NOMO-1 (cell line): ENCODE data around the gene CCDC120.

Source experiments
- DNase-seq, 2 experiments: peaks; one replicate each; lab custom pipeline; 2025; ENCODE audit not compliant: unreplicated experiment in 2 of 2; lab: John Stamatoyannopoulos, UW

Gene CCDC120

DNA sequence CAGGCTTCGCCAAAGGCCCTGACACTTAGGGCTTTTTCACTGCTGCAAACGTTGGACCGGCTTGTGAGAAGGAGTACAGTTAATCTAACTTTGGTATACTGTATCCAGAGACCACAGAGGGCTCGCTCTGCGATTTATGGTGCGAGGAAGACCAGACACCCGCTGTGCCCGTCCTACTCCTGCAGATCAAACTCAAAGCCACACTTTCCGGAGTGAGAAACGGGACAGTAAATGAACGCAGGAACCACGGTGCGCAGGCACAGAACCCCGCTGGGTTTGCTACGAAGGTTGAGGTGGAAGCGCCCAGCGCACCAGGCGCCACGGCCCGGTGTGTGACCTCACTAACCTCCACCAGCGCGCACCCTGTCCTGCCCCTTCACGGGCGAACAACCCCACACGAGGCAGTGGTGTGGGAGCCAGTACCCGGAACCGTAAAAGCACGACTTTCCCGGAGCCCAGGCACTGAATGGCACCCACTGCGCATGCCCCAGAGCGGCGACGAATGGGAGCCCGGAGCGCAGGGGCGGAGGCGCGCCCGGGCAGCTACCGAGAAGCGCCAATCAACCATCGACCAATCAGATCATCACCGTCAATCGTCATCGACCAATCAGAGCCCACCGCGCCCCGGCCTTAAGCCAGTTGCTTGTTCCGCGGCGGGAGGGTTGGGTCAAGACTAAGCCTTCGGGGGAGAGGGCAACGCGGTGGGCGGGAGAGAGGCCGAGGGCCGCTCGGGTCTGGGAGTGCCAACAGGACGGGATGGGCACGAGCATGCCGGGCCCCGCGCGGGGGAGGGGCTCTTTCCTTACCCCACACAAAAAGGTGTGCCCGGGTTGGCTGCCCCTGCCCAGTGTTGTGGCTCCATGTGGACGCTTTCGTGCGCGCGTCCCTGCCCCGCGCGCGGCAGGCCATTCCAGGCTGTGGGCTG, 42.2 kb downstream of the CCDC120 start:
- peak; percentile 85 to 87 for DNase-seq

DNA sequence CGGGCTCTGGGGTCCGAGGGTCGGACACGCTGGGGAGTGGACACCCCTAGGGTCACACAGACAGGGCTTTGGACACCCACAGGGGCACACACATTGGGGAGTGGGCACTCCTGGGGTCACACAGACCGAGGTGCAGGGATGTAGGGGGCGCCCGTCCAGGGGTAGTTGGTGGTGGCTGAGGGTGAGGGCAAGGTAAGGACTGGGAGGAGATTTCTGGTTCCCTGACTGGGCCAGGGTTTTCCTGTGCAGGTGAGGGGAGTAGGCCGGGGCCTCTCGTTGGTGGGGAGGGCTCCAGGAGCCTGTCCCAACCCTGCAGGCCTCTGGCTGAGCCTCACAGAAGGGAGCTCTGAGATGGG, 42.8 kb downstream of the CCDC120 start:
- no peak for DNase-seq

DNA sequence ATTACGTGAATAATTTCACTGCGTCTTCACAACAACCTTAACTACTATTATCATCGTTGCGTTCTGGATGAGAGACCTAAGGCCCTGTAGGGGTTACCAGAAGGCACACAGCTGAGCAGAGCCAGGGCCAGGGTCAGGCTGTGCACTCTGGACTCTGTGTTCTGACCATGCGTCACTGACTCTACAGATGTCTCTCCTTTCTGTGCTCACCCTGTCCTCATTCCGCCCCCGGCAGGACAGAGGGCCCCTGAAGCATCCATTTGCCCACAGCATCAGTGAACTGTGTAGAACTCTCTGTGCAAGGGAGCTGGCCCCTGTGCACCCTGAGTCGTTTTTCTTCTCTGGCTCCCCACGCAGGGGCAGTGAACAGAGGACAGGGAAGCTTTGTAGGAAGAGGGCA, 43.4 kb downstream of the CCDC120 start:
- DNase-seq: no peak

DNA sequence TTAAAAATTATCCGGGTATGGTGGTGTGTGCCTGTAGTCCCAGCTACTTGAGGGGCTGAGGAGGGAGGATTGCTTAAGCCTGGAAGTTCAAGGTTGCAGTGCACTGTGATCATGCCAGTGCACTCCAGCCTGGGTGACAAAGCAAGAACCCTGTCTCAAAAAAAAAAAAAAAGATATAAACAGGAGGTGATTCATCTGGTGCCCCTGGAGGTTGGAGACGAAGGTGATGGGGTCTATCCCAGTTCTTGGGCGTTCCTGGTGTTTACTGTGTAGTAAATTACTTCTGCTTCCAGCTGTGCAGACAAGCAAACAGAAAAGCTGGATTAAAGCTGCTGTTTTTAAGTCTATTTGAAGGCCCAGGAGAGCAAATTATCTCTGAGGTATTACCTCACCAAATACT, 44.8 kb downstream of the CCDC120 start:
- no peak for DNase-seq

DNA sequence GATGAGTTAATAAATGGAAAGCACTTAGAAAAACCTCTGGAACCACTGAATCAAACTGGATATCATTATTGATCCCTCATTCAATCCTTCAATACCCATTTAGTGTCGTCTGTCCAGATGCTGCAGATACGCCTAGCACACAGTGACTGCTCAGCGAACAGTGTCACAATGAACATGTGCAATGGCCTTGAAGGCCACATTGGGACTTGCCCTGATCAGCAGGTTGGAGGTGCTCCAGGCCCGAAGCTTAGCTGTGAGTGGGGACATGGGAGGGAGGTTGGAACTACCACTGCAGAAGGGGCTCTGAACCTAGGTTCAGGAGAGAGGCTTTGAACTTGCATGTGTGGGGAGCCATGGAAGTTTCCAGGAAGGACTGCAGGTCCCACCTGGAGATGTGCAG, 47.5 kb downstream of the CCDC120 start:
- no peak for DNase-seq

DNA sequence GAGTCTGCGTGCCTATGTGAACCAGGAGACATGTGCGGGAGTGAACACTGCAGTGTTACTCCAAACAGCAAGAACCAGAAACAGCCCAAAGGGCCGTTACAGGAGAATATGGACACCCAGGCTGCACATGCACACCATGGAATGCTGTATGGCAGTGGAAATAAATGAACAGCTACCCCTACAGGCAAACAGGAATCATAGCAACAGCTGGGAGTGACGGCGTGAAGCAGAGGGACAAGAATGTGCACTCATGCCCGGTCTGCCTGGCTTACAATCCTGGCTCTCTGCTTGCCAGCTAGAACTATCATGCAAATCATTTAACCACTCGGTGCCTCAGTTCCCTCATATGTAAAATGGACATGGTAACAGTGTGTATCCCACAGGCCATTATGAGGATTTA, 48.1 kb downstream of the CCDC120 start:
- DNase-seq: no peak

DNA sequence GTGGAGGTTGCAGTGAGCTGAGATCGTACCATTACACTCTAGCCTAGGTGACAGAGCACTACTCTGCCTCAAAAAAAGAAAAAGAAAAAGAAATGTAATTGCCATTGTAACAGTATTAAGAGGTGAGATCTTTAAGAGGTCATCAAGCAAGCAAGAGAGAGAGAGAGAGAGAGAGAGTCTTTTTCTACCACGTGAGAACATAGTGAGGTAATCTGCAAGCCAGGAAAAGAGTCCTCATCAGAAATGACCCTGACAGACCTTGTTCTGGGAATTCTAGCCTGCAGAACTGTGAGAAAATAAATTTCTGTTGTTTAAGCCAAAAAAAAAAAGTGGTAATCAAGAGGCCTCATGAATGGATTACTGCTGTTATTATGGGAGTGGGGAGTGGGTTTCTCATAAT, 49.8 kb downstream of the CCDC120 start:
- DNase-seq: no peak

DNA sequence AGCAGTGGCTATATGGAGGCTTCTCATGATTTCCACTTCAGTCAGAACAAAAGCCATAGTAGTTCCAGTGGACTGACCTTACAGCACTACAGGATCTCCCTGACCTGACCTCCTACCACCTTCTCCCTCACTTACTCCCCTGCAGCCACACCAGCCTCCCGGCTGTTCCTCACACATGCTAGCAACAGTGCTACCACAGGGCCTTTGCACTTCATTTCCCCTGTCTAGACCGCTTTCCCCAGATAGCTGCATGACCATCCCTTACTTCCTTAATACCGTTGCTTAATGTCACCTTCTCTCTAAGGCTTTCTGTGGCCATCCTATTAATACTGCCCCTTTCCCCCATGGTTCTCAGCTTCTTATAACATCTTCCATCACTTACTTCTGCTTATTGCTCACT, 51.6 kb downstream of the CCDC120 start:
- DNase-seq: no peak

DNA sequence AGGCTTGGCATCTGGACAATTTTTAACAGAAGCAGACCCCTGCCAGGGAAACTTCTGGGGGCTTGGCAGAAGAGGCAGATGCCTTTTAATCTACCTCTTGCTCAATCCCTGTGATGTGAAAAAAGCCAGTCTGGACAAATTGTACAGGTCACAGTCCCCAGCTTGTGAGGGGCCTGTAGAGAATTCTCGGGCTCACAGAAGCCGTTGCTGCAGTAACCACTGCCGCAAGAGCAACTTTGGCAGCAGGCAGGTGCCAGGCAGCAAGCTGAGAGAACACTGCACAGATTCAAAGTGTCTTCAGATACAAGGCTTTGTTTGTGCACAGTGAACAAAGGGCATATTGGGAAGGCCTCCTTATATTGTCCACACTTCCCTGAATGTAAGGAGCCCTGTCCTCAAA, 53.0 kb downstream of the CCDC120 start:
- DNase-seq: no peak

DNA sequence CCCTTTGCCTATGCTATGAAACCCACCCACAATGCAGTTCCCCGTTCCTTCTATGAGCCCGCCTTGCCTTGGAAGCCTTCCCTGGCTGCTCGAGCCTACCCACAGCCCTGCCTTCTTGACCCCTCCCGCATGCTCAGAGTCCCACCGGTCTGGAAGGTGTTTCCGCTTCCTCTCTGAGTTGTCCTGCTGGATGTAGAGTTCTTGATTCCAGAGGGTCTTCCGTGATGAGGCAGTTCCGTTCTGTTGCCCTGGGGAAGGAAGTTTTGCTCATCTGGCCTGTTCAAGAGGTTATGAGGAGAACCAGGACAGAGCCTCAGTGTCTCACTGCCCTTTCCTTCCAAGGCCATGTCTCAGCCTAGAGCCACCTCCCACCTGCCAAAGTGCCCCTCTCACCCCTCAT, 57.3 kb downstream of the CCDC120 start:
- no peak for DNase-seq

DNA sequence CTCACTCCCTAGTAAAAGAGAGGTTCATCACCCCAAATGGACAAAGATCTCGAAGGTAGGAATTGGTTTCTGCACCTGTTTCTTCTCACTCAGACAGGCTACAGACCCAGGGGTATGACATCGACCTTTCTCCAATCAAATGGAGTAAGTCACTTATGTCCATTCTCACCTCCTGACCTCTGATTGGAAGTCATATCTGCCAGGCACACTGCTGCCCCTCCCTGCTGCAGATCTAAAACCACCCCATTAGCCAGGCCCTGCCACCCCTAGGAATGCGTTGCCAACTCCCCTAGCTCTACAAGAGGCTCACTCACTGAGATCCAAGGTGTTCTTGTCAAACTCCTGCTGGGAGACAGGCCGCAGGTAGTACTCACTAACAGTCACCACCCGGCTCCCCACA, 57.9 kb downstream of the CCDC120 start:
- no peak for DNase-seq

DNA sequence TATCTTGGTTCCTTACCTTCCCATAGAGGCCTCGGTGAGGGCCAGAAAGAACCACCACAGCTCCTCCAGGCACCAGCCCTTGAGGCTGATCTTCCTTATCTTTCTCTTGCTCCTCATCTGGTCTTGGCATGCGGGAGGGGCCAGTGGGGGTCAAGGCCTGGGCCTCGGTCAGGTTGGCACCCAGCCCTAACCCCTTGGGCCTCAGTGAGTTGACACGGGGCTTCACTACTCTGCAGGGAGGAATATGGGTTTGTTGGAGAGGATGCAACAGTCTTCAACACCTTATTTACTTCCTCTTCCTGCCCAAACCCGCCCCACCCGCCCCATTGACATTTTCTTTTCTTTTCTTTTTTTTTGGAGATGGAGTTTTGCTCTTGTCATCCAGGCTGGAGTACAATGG, 58.8 kb downstream of the CCDC120 start:
- no peak for DNase-seq
